Brain microvascular endothelial cell (primary cell): ENCODE data around the gene MROH7.

Experiments
- DNase-seq: peaks from one replicate; pipeline ENCODE4 v3.0.0-alpha.2; 2020
- H3K27ac ChIP-seq: fragments of 250-450 bp; sonication (Bioruptor Pico); 2 replicates; pipeline ENCODE4 v1.5.1; 2020; ENCODE audit warnings: mild to moderate bottlenecking, moderate library complexity
- H3K27me3 ChIP-seq: fragments of 250-450 bp; sonication (Bioruptor Pico); replicated peaks from 2 replicates; pipeline ENCODE4 v1.5.1; 2020; ENCODE audit warnings: mild to moderate bottlenecking
- H3K36me3 ChIP-seq: fragments of 250-450 bp; sonication (Bioruptor Pico); replicated peaks from 2 replicates; pipeline ENCODE4 v1.5.1; 2020; ENCODE audit warnings: mild to moderate bottlenecking
- H3K4me3 ChIP-seq: 2 replicates; pipeline ENCODE4 v1.5.1; 2011; ENCODE audit warnings: low read depth, mild to moderate bottlenecking, control low read depth, low read length, moderate library complexity
- CTCF ChIP-seq: IDR thresholded peaks from 2 replicates; pipeline ENCODE4 v1.5.1; 2011; ENCODE audit warnings: low read depth, mild to moderate bottlenecking, moderate library complexity, low read length, control low read depth, inconsistent platforms; ENCODE audit errors: missing control alignments
- in situ Hi-C: cut with HindIII; loops from 2 replicates; pipeline ENCODE4 v1.10.0; 2017; ENCODE audit warnings: low sequenced_read_pairs, low pct_ligation_motif_present

MROH7 gene

GRCh38 chr1:54705153-54705552, 63.6 kb downstream of the MROH7 start:
- Histone ChIP-seq H3K27me3 (no peaks in the 10 kb centered on the region), H3K36me3 (no peaks in the 10 kb centered on the region), H3K27ac (no peak overlapping the region), H3K4me3 (no peak overlapping the region)
- in situ Hi-C loops = no loop called here
- DNase-seq = no peak
- no peak for TF ChIP-seq CTCF

- no peaks in the 10 kb centered on the region for H3K36me3 ChIP-seq
- H3K4me3 ChIP-seq = no peak overlapping the region
- DNase-seq = no peak
- in situ Hi-C loops = no loop called here
- no peak overlapping the region for H3K27ac ChIP-seq
- H3K27me3 ChIP-seq = no peaks in the 10 kb centered on the region
- no peak for TF ChIP-seq CTCF
Measured at GRCh38 chr1:54706419-54706818, 64.8 kb downstream of the MROH7 start.

GRCh38 chr1:54708385-54708784, 66.8 kb downstream of the MROH7 start:
- no peak overlapping the region for H3K27ac ChIP-seq
- H3K36me3 ChIP-seq = no peaks in the 10 kb centered on the region
- in situ Hi-C loops = no loop called here
- DNase-seq = no peak
- no peak overlapping the region for H3K4me3 ChIP-seq
- H3K27me3 ChIP-seq = no peaks in the 10 kb centered on the region
- no peak for TF ChIP-seq CTCF

DNA sequence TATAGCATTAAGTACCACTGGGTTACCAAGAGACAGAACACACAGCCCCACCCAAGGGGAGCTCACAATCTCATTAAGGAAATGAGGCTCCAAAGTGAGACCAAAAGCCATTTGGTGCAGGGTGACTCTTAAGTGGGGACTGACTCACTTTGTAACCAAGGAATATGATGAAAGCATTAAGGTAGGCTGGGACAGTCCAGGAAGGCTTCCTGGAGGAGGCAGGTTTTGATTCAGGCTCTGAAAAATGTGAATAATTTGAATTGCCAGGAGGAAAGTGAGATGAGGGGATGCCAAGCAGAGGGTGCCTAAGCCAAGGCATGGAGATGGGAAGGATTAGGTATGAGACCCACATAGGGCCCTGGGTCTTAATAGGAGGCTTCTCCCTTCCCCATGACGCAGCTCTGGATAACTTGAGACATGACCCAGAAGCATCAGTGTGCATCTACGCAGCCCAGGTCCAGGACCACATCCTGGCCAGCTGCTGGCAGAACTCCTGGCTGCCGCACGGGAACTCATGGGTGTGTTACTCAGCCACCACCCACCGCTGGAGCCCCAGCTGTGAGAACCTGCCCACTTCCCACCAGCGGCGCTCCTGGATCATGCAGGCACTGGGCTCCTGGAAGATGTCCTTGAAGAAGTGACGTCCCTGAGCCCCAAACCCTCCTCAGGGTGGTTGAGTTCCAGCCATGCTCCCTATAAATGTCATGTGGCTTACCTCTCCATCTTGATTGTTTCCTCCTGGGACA, 68.1 kb downstream of the MROH7 start:
- TF ChIP-seq CTCF = no peak
- in situ Hi-C loops = no loop called here
- Histone ChIP-seq H3K36me3 (no peaks in the 10 kb centered on the region), H3K27ac (no peak overlapping the region), H3K27me3 (no peaks in the 10 kb centered on the region), H3K4me3 (no peak overlapping the region)
- DNase-seq = no peak

DNA sequence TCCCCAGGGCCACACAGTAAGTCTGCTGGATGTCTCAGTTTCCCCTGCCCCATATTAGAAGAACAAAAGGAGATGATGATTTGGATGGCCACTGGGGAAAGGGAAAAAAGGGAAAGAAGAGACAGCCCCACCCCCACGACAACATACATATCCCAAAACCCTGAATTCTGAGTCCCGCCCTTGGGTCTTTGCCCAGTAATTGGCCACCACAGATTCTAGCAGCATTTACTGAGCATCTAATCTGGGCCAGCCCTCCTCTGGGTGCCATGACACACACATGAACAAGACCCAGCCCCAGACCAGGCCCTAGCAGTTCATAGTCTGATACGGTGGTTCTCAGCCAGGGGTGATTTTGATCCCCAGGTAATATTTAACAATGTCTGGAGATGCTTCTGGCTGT, 68.8 kb downstream of the MROH7 start:
- no peak for DNase-seq
- Histone ChIP-seq H3K27me3 (no peaks in the 10 kb centered on the region), H3K36me3 (no peaks in the 10 kb centered on the region), H3K4me3 (no peak overlapping the region), H3K27ac (no peak overlapping the region)
- TF ChIP-seq CTCF = no peak
- in situ Hi-C loops = no loop called here

DNA sequence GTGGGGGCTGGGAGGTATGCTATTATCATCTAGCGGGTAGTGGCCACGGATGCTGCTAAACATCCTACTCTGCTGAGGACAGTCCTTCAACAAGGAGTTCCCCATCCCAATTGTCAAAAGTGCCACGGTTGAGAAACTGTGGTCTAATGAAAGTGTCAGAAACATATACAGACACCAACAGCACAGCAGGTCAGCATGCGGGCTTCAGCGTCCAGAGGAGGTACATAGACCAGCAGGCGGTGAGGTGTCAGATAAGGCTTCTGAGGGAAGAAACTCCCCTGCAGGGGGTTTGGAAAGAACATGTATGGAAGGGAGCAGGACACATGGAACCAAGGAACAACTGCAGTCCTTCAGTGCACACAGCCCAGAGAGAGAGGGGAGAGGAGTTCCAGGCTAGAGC, 69.3 kb downstream of the MROH7 start:
- in situ Hi-C loops = no loop called here

More for the DNA sequence above, 69.3 kb downstream of the MROH7 start:
- Histone ChIP-seq H3K36me3 (no peaks in the 10 kb centered on the region), H3K27ac (no peak overlapping the region), H3K27me3 (no peaks in the 10 kb centered on the region), H3K4me3 (no peak overlapping the region)
- TF ChIP-seq CTCF = no peak
- no peak for DNase-seq
